HG03103 (cell line): ENCODE measurements around the gene MBP.

Experiments used
- ATAC-seq: cut with Tn5 transposase; IDR thresholded peaks from one replicate; pipeline ENCODE4 v1.9.1; 2021; ENCODE audit warnings: low read depth; ENCODE audit not compliant: unreplicated experiment

Gene MBP

GRCh38 chr18:77088963-77089722, 43.4 kb downstream of the MBP start:
- ATAC-seq, result no peak

- no peak for ATAC-seq
Measured at GRCh38 chr18:77087393-77088141, 45.0 kb downstream of the MBP start.

GRCh38 chr18:77086656-77087392, 45.8 kb downstream of the MBP start:
- ATAC-seq, result no peak

GRCh38 chr18:77086034-77086433, 46.5 kb downstream of the MBP start:
- no peak for ATAC-seq

GRCh38 chr18:77084688-77085035, 47.9 kb downstream of the MBP start:
- ATAC-seq, result no peak

- ATAC-seq, result no peak
Measured at GRCh38 chr18:77082316-77082955, 50.1 kb downstream of the MBP start.

- no peak for ATAC-seq
Measured at GRCh38 chr18:77081390-77081778, 51.2 kb downstream of the MBP start.

GRCh38 chr18:77079954-77080682, 52.5 kb downstream of the MBP start:
- peak; percentile 76 for ATAC-seq

GRCh38 chr18:77079088-77079487, 53.5 kb downstream of the MBP start:
- ATAC-seq, result no peak

GRCh38 chr18:77078690-77079070, 53.9 kb downstream of the MBP start:
- ATAC-seq, result no peak

GRCh38 chr18:77077941-77078689, 54.5 kb downstream of the MBP start:
- ATAC-seq, result no peak

- no peak for ATAC-seq
Measured at GRCh38 chr18:77077401-77077800, 55.2 kb downstream of the MBP start.

GRCh38 chr18:77076111-77076510, 56.5 kb downstream of the MBP start:
- ATAC-seq, result no peak

GRCh38 chr18:77074431-77074830, 58.2 kb downstream of the MBP start:
- ATAC-seq, result no peak

GRCh38 chr18:77073336-77074093, 59.1 kb downstream of the MBP start:
- no peak for ATAC-seq

GRCh38 chr18:77072566-77072965, 60.0 kb downstream of the MBP start:
- no peak for ATAC-seq

- no peak for ATAC-seq
Measured at GRCh38 chr18:77071711-77072292, 60.8 kb downstream of the MBP start.

GRCh38 chr18:77071061-77071460, 61.5 kb downstream of the MBP start:
- ATAC-seq, result no peak

- ATAC-seq, result no peak
Measured at GRCh38 chr18:77070627-77071026, 62.0 kb downstream of the MBP start.
